Epidermal melanocyte (primary cell): ENCODE data around the gene NMT2.
"Not testable (repeated sequence)": the region's sequence is repeated elsewhere in the genome, so short reads cannot be mapped to it uniquely, and the experiment has no call there.

Experiments
- DNase-seq: peaks from one replicate; pipeline ENCODE4 v3.0.0; 2011; ENCODE audit warnings: low spot score; ENCODE audit not compliant: insufficient read length

Gene NMT2

GRCh38 chr10:15168291-15168785 lies at the start of gene NMT2:
Gene NMT2, minus strand, starts transcription at chr10:15168693. Its CDS starts 81 bp downstream, at chr10:15168612.
- DNase-seq, result peak; percentile 86

- no peak for DNase-seq
These were observed 48.2 kb upstream of the NMT2 start for GRCh38 chr10:15216700-15217099.

- no peak for DNase-seq
These were observed 45.7 kb upstream of the NMT2 start for GRCh38 chr10:15214237-15214636.

- no peak for DNase-seq
These were observed 45.0 kb upstream of the NMT2 start for GRCh38 chr10:15213461-15213861.

GRCh38 chr10:15211464-15211979 lies 43.0 kb upstream of the NMT2 start:
- DNase-seq, result no peak

- no peak for DNase-seq
These were observed 42.0 kb upstream of the NMT2 start for GRCh38 chr10:15210521-15210920.

- DNase-seq, result peak; percentile 84
These were observed 41.5 kb upstream of the NMT2 start for GRCh38 chr10:15209827-15210509.

GRCh38 chr10:15208221-15208620 lies 39.7 kb upstream of the NMT2 start:
- DNase-seq, result no peak

- not testable (repeated sequence) for DNase-seq
These were observed 38.9 kb upstream of the NMT2 start for GRCh38 chr10:15207410-15207809.

- DNase-seq, result no peak
These were observed 34.1 kb upstream of the NMT2 start for GRCh38 chr10:15202639-15203038.

GRCh38 chr10:15202301-15202621 lies 33.8 kb upstream of the NMT2 start:
- DNase-seq, result not testable (repeated sequence)

GRCh38 chr10:15201589-15202300 lies 33.3 kb upstream of the NMT2 start:
- DNase-seq, result no peak

- DNase-seq, result peak; percentile 29
These were observed 32.1 kb upstream of the NMT2 start for GRCh38 chr10:15200626-15201025.

GRCh38 chr10:15197911-15198310 lies 29.4 kb upstream of the NMT2 start:
- DNase-seq, result no peak

GRCh38 chr10:15197276-15197675 lies 28.8 kb upstream of the NMT2 start:
- DNase-seq, result no peak

- DNase-seq, result no peak
These were observed 27.7 kb upstream of the NMT2 start for GRCh38 chr10:15196021-15196834.

GRCh38 chr10:15189133-15189885 lies 20.8 kb upstream of the NMT2 start:
- no peak for DNase-seq

- DNase-seq, result no peak
These were observed 20.1 kb upstream of the NMT2 start for GRCh38 chr10:15188603-15189002.

- no peak for DNase-seq
These were observed 15.4 kb upstream of the NMT2 start for GRCh38 chr10:15183689-15184481.

- DNase-seq, result no peak
These were observed 14.2 kb upstream of the NMT2 start for GRCh38 chr10:15182540-15183207.
